GM10266 (cell line): Measurements from ENCODE around the gene MED17.

Experiments
- DNase-seq: peaks from one replicate; pipeline ENCODE4 v3.0.0; 2012; ENCODE audit errors: extremely low spot score
- CTCF ChIP-seq: IDR thresholded peaks from 2 replicates; pipeline ENCODE4 v1.5.1; 2012; ENCODE audit warnings: mild to moderate bottlenecking, low read depth; ENCODE audit not compliant: control insufficient read depth, insufficient read depth; ENCODE audit errors: missing control alignments

MED17 gene

DNA sequence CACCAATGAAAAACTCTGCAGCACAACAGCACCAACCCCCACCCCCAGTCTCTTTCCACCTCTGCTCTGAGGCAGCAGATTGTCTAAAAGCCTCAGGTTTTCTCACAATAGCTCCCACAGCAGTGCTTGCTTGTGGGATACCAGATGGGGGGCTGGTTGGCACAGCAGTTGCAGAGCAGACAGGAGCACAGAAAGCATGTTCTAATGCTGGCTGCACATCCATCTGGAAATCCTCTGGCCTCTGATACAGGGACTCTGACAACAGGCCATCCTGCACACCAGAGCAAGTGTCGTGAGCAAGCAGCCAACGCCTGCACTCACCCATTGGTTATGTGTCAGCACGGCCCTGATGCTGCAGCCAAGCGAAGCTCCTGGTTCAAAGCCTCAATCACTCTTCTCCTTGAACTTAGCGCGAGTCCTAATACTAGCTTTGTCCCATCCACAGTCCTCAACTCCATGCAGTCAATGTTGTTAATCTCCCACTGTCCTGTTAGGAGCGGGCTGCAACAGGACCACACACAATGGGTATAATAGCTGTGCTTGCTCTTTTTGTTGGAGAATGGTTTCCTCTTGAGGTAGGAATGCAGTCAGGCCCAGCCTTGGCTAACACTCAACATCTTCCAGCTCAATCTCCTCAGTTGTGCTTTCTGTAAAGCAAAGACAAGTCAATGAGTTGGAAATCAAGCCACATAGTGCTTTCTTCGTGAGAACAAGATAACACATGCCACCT lies 36.0 kb downstream of the MED17 start:
- TF ChIP-seq CTCF: no peak
- DNase-seq: no peak

DNA sequence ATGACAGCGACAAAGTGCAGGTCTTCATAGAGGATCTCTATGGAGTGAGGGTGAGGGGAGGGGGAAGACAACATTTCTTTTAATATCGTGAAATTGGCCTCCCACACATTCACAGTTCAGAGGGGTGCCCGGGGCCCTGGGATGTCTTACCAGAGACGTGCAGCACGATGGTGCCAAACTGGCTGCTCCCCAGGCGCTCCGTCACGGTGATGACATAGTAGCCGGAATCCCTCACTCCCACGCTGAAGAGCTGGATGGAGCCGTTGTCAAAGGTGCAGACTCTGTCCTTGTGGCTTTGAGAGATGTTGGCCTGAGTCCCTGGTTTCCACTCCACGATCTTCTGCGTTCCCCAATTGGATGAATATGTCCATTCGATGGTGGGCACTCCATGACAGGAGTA lies 36.8 kb downstream of the MED17 start:
- no peak for DNase-seq
- TF ChIP-seq CTCF: no peak

DNA sequence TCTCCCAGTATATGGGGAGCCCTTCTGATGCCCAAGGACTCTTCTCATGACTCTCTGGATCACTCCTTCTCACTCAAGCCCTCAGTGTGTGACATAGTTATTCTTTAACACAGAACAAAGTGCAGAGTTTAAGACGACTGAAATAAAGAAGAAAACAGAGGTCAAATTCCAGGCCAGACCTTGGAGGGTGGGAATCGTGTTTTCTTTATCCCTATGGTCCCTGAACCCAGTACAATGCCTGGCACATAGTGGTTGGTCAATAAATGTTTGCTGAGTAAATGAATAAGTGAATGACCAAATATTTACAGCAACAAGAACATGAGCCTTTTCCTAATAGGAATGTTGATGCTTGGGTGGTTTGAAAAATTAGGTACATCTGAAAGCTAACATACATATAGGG lies 37.5 kb downstream of the MED17 start:
- TF ChIP-seq CTCF: no peak
- DNase-seq: no peak

GRCh38 chr11:93822359-93822758 lies 38.3 kb downstream of the MED17 start:
- no peak for TF ChIP-seq CTCF

DNA sequence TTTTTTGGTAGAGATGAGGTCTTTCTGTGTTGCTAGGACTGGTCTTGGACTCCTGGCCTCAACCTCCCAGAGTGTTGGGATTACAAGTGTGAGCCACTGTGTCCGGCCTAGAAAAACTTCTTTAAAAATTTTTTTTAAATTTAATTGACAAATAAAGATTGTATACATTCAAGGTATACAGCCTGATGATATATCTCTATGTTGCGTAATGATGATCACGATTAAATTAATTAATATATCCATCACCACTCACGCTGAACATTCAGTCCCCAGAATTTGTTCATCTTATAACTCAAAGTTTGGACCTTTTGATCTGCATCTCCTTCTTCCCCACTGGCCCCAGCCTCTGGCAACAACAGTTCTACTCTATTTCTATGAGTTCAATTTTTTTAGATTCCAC lies 39.1 kb downstream of the MED17 start:
- TF ChIP-seq CTCF: no peak
- DNase-seq: no peak

More at GRCh38 chr11:93822359-93822758, 38.3 kb downstream of the MED17 start:
- DNase-seq: no peak

GRCh38 chr11:93827363-93827762 lies 43.3 kb downstream of the MED17 start:
- TF ChIP-seq CTCF: no peak

DNA sequence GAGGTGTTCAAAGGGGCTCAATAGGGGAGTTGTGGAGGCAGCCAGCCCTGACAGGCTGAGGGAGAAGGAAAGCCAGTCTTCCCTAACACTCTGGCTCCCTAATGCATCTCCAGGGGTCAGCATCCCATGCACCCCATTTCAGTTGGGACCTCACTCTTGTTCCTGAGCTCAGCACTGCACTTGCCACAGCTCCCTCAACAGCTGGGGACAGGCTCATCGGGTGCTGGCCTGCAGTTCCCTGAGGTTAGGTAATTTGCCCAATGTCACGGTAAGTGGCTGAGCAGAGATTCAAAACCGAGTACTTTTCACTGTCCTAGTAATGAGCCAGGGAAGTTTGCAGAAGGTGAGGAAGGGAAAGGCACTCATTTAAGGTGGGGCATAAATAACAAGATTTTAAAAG lies 45.5 kb downstream of the MED17 start:
- no peak for TF ChIP-seq CTCF
- DNase-seq: no peak

More at GRCh38 chr11:93827363-93827762, 43.3 kb downstream of the MED17 start:
- no peak for DNase-seq
